ENCODE results near the gene NACAD.

Gene NACAD

DNA sequence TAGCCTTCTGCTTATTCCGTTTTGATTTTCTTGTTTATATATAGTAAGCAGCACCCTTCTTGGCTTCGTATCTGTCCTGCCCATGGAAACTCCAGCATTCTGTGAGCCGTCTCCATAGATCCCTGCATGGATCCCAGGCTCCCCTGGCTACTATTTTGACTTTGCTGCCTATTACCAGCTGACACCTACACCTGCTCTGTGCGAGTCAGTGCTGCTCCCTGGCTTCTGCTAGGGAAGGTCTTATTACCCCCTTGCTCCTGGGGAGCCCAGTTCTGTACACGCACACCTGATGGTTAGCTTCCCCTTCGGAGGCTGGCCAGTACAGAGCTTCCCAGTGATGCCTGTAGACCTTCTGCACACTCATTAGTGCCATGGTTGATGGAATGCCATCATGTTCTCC, 35.4 kb downstream of the NACAD start:
- TF ChIP-seq, protein P1, sequence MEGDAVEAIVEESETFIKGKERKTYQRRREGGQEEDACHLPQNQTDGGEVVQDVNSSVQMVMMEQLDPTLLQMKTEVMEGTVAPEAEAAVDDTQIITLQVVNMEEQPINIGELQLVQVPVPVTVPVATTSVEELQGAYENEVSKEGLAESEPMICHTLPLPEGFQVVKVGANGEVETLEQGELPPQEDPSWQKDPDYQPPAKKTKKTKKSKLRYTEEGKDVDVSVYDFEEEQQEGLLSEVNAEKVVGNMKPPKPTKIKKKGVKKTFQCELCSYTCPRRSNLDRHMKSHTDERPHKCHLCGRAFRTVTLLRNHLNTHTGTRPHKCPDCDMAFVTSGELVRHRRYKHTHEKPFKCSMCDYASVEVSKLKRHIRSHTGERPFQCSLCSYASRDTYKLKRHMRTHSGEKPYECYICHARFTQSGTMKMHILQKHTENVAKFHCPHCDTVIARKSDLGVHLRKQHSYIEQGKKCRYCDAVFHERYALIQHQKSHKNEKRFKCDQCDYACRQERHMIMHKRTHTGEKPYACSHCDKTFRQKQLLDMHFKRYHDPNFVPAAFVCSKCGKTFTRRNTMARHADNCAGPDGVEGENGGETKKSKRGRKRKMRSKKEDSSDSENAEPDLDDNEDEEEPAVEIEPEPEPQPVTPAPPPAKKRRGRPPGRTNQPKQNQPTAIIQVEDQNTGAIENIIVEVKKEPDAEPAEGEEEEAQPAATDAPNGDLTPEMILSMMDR (IDR thresholded peaks at IDR 0.05; ENCODE audit: low read depth, low read length): no peak
- no peak overlapping the region for H3K4me3 ChIP-seq (replicated peaks in 1 of 2; ENCODE audit: low read depth in 2 of 2, low read length in 2 of 2)
- DNase-seq (ENCODE audit: low read depth in 2 of 2): no peak

DNA sequence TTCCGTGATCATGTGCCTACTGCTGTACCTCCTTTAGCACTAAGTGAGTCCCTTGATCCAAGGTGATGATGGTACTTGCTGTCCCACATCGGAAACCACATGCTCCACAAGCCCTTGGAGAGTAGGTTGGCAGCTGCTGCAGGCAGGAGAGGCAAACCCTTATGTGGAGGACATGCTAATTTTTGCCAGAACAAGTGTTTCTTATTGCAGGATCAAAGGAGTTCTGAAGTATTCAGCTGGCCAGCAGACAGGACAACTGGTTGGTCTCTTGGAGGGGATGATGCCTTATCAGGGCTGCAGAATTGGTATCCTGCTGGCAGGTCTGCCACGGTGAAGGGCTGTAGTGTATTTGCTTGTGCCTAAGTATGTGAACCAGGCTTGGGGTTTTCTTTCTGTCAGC, 36.8 kb downstream of the NACAD start:
- H3K4me3 ChIP-seq (replicated peaks in 1 of 2; ENCODE audit: low read depth in 2 of 2, low read length in 2 of 2): no peak overlapping the region
- TF ChIP-seq, protein P1 (IDR thresholded peaks at IDR 0.05; ENCODE audit: low read depth, low read length): no peak
- no peak for DNase-seq (ENCODE audit: low read depth in 2 of 2)

GRCh38 chr7:45050198-45050597, 38.6 kb downstream of the NACAD start:
- TF ChIP-seq, protein P1 (IDR thresholded peaks at IDR 0.05; ENCODE audit: low read depth, low read length): no peak
- no peak for DNase-seq (ENCODE audit: low read depth in 2 of 2)
- no peak overlapping the region for H3K4me3 ChIP-seq (replicated peaks in 1 of 2; ENCODE audit: low read depth in 2 of 2, low read length in 2 of 2)

DNA sequence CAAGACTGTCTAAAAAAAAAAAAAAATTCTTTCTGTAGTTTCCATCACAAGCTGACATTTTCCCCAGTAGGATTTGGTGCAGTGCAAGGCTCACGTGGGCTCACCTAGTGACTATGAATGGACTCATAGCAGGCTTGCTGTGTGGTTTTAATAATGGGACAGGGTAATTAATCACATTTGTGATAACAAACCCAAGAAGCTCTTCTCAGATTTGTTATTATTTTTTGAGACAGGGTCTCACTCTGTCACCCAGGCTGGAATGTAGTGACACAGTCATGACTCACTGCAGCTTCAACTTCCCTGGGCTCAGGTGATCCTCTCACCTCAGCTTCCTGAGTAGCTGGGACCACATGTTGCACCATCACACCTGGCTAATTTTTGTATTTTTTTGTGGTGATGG, 40.0 kb downstream of the NACAD start:
- no peak overlapping the region for H3K4me3 ChIP-seq (replicated peaks in 1 of 2; ENCODE audit: low read depth in 2 of 2, low read length in 2 of 2)
- TF ChIP-seq, protein P1 (IDR thresholded peaks at IDR 0.05; ENCODE audit: low read depth, low read length): no peak
- no peak for DNase-seq (ENCODE audit: low read depth in 2 of 2)

GRCh38 chr7:45044338-45044737, 44.4 kb downstream of the NACAD start:
- no peak for DNase-seq (ENCODE audit: low read depth in 2 of 2)
- TF ChIP-seq, protein P1 (IDR thresholded peaks at IDR 0.05; ENCODE audit: low read depth, low read length): no peak
- no peak overlapping the region for H3K4me3 ChIP-seq (replicated peaks in 1 of 2; ENCODE audit: low read depth in 2 of 2, low read length in 2 of 2)

DNA sequence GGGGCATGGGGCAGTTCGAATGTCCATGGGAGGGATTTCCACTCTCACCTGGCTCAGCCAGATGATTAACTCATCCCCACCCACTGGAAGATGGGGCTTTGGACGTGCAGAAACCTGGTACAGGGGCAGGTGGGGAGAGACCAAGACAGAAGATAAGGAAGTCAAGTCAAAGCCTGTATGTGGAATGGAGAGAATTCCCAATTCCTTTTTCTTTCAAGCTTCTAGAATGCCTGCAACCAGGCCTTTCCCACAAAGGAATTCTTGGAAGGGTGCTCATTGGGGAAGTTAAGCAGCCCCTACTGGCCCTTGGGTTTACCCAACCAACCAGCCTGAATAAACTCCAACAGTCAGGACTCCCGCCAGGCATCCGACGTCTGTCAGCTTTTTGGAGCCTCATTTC, 49.7 kb downstream of the NACAD start:
- DNase-seq (ENCODE audit: low read depth in 2 of 2): no peak
- no peak overlapping the region for H3K4me3 ChIP-seq (replicated peaks in 1 of 2; ENCODE audit: low read depth in 2 of 2, low read length in 2 of 2)
- TF ChIP-seq, protein P1 (IDR thresholded peaks at IDR 0.05; ENCODE audit: low read depth, low read length): no peak

- DNase-seq (ENCODE audit: low read depth in 2 of 2): no peak
- H3K4me3 ChIP-seq (replicated peaks in 1 of 2; ENCODE audit: low read depth in 2 of 2, low read length in 2 of 2): no peak overlapping the region
- TF ChIP-seq, protein P1 (IDR thresholded peaks at IDR 0.05; ENCODE audit: low read depth, low read length): no peak
Observed at GRCh38 chr7:45037876-45038275, 50.9 kb downstream of the NACAD start.
